Esophagus squamous epithelium (tissue), 5 donors: ENCODE measurements around the gene OGDH. TPM values are rescaled to one million over a fixed set of nuclear protein-coding genes. Genes with fewer than 3 reads are reported as not detected.

ENCODE experiments used
- DNase-seq: peaks from one replicate; lab custom pipeline; 2025; lab: John Stamatoyannopoulos, UW
- H3K27ac ChIP-seq, 4 donors: fragments of 200-600 bp; sonication (generic); one replicate each; pipeline ENCODE4 v1.5.1; 2016 to 2019; ENCODE audit warnings: mild to moderate bottlenecking in 1 of 4
- H3K27me3 ChIP-seq, 4 donors: fragments of 200-600 bp; sonication (generic); 1 replicate in 3 of 4; 2 replicates in 1 of 4; pipeline versions ENCODE4 v1.5.1 to v1.6.0; 2017 to 2021; ENCODE audit warnings: antibody characterized with exemption in 1 of 4
- H3K36me3 ChIP-seq, 3 donors: fragments of 200-600 bp; sonication (generic); one replicate each; pipeline ENCODE4 v1.5.1; 2016 to 2019
- H3K4me1 ChIP-seq, 3 donors: fragments of 200-600 bp; sonication (generic); one replicate each; pipeline ENCODE4 v1.5.1; 2017 to 2019
- H3K4me3 ChIP-seq, 4 donors: fragments of 200-600 bp; sonication (generic); 1 replicate in 3 of 4; 2 replicates in 1 of 4; pipeline ENCODE4 v1.5.1; 2016 to 2019; ENCODE audit warnings: mild to moderate bottlenecking in 2 of 4, moderate library complexity in 1 of 4
- H3K9me3 ChIP-seq, 3 donors: fragments of 200-600 bp; sonication (generic); one replicate each; pipeline ENCODE4 v1.5.1; 2016 to 2019
- POLR2A ChIP-seq, 4 donors: fragments of 450-650 bp; IDR thresholded peaks; one replicate each; pipeline ENCODE4 v1.6.1; 2017; ENCODE audit warnings: antibody characterized with exemption in 4 of 4, mild to moderate bottlenecking in 4 of 4, moderate library complexity in 3 of 4
- WGBS, 2 donors: methylation state at CpG; one replicate each; pipeline ENCODE4 v1.1.5; 2018; 5-methylcytosine and 5-hydroxymethylcytosine counted together
- intact Hi-C: fragments of 100-400 bp; cut with DNase I; formaldehyde crosslinking; loops from one replicate; pipeline ENCODE4 v1.15.0; 2022
- total RNA-seq, 4 donors: library from RNA; depleted of rRNA; stranded (reverse); fragments of >200 nt; gene quantifications; one replicate each; pipeline ENCODE4 v1.1.0, GENCODE V29; 2016
- TF ChIP-seq, protein P1 (sequence below), 6 experiments: fragments of 450-650 bp in 4 of 6; fragments of 200-600 bp in 2 of 6; sonication (generic) in 2 of 6; IDR thresholded peaks; one replicate each; pipeline ENCODE4 v1.5.1; 2016 to 2019; ENCODE audit warnings: antibody characterized with exemption in 6 of 6, mild to moderate bottlenecking in 4 of 6, moderate library complexity in 4 of 6
- donor health status: DM: yes; HTN: yes; CAD: no.

OGDH gene
- total RNA-seq, 4 donors from 2014 or later, result 68.9 to 102 (median 89.5) TPM

DNA sequence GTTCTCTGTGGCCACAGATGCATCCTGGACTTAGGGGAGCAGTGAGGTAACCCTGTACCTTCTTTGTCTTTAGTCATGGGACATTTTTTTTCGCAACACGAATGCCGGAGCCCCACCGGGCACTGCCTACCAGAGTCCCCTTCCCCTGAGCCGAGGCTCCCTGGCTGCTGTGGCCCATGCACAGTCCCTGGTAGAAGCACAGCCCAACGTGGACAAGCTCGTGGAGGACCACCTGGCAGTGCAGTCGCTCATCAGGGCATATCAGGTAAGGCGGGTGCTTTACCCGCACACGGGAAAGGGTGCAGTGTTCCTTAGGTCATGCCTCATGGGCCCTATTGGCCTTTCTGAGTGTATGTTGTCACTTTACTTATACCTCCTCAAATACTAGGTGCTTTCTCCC is 38.8 kb downstream of the OGDH start:
- Histone ChIP-seq H3K36me3 (peaks cover 0 to 56% (median 7%) of the 10 kb centered on the region in 3 donors), H3K4me3 (no peak overlapping the region), H3K4me1 (peaks cover 6 to 7% (median 7%) of the 10 kb centered on the region in 3 donors), H3K9me3 (no peaks in the 10 kb centered on the region), H3K27me3 (no peaks in the 10 kb centered on the region), H3K27ac (no peak overlapping the region)
- no peak for DNase-seq
- 91 to 92% methylated on average over 4 to 8 of the region's 11 CpGs for WGBS, 2 donors
- TF ChIP-seq POLR2A (IDR thresholded peaks at IDR 0.05), result no peak
- TF ChIP-seq, protein P1, sequence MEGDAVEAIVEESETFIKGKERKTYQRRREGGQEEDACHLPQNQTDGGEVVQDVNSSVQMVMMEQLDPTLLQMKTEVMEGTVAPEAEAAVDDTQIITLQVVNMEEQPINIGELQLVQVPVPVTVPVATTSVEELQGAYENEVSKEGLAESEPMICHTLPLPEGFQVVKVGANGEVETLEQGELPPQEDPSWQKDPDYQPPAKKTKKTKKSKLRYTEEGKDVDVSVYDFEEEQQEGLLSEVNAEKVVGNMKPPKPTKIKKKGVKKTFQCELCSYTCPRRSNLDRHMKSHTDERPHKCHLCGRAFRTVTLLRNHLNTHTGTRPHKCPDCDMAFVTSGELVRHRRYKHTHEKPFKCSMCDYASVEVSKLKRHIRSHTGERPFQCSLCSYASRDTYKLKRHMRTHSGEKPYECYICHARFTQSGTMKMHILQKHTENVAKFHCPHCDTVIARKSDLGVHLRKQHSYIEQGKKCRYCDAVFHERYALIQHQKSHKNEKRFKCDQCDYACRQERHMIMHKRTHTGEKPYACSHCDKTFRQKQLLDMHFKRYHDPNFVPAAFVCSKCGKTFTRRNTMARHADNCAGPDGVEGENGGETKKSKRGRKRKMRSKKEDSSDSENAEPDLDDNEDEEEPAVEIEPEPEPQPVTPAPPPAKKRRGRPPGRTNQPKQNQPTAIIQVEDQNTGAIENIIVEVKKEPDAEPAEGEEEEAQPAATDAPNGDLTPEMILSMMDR (IDR thresholded peaks at IDR 0.05), result no peak
- intact Hi-C loops, result no loop called here

DNA sequence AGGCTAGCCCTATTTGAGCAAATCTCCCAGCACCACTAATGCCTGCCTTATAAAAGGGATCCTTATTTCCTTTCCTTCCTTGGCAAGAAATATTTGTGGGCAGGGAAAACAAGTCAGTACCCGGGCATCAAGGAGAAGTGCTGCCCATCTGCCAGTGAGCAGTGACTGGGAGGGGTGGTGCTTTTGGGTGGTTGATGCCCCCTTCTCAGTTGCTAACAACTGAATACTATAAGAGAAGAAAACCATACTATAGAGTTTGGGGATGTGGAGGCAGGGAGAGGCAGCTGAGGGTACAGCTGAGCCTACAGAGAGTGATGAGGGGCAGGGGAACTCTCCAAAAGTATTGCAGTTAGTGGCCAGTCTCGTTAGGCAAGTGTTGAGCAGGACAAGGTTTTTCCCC is 39.3 kb downstream of the OGDH start:
- no peak for DNase-seq
- intact Hi-C loops, result no loop called here
- peaks cover 0 to 60% (median 7%) of the 10 kb centered on the region in 3 donors for H3K36me3 ChIP-seq
- H3K27ac ChIP-seq, result no peak overlapping the region
- 64 to 73% methylated on average over 2 of the region's 2 CpGs for WGBS, 2 donors
- H3K9me3 ChIP-seq, result no peaks in the 10 kb centered on the region
- H3K4me3 ChIP-seq, result no peak overlapping the region
- H3K27me3 ChIP-seq, result no peaks in the 10 kb centered on the region
- peaks cover 1 to 3% (median 3%) of the 10 kb centered on the region in 3 donors for H3K4me1 ChIP-seq
- TF ChIP-seq POLR2A (IDR thresholded peaks at IDR 0.05), result no peak
- TF ChIP-seq, protein P1 (IDR thresholded peaks at IDR 0.05), result no peak

DNA sequence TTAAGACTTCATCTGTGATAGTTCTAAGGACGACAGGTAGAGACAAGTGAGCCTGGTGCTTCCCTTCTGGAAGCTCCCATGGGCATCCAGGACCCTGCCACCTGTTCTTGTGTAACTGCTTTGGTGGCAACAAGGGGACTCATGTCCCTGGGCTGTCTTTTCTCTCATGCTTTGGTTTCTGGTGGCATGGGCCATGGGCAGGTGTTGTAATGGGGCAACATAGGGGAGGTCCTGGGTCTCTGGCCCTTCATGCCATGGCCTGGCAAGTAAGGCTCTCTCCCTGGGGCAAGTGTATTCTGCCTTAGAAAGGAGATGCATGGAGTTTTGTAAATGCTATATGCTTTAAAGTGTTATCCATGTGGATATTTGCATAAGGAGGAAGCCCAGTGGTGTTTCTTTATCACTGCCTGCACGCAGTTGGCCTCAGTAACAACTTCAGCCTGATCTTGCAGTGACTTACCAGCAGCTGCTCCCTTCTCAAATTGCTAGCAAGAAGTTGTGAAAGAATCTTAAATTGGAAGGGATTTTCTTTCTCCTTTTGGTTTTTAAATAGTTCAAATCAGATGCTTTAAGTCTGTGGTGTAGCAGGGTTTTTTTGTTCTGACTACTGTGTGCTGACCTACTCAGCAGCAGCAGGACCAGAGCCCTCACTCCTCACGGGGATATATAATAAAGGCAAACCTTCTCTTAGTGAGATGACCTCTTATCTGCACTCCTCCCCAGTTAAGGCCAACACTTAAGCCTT is 39.9 kb downstream of the OGDH start:
- 87 to 97% methylated on average over 3 of the region's 3 CpGs for WGBS, 2 donors
- Histone ChIP-seq H3K4me3 (no peak overlapping the region), H3K4me1 (no peaks in the 10 kb centered on the region), H3K27me3 (no peaks in the 10 kb centered on the region), H3K27ac (no peak overlapping the region), H3K9me3 (no peaks in the 10 kb centered on the region), H3K36me3 (peaks cover 0 to 67% (median 7%) of the 10 kb centered on the region in 3 donors)
- no peak for DNase-seq
- intact Hi-C loops, result no loop called here
- TF ChIP-seq, protein P1 (IDR thresholded peaks at IDR 0.05), result no peak
- no peak for TF ChIP-seq POLR2A (IDR thresholded peaks at IDR 0.05)

DNA sequence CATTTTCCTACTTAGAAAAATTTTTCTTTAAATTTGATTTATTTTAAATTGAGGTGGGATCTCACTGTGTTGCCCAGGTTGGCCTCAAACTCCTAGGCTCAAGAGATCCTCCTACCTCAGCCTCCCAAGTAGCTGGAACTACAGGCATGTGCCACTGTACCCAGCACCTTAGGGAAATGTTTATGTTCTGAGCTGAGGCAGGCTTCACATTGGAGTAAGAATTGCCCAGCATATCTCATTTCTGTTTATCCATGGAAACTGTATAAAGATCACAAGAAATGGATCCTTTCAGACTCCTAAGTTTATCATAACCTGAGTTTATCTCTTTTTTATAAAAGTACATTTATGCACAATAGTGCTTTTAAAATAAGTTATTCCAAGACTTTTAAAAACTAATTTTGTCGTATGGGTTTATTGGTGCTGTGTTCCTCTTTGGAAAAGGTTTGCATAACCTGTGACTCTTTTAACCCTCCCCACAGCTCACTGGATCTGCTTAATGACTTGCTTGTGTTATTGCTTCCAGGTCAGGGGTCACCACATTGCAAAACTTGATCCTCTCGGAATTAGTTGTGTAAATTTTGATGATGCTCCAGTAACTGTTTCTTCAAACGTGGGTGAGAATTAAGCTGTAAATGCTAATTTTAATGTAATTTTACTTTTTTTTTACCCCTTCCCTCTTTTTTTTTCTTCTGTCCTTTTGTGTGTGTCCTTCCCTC is 40.7 kb downstream of the OGDH start:
- no peaks in the 10 kb centered on the region for H3K4me1 ChIP-seq
- H3K9me3 ChIP-seq, result no peaks in the 10 kb centered on the region
- H3K36me3 ChIP-seq, result peaks cover 0 to 74% (median 7%) of the 10 kb centered on the region in 3 donors
- 75 to 80% methylated on average over 3 of the region's 3 CpGs for WGBS, 2 donors
- H3K4me3 ChIP-seq, result no peak overlapping the region
- DNase-seq, result no peak
- TF ChIP-seq, protein P1 (IDR thresholded peaks at IDR 0.05), result no peak
- intact Hi-C loops, result no loop called here
- H3K27me3 ChIP-seq, result no peaks in the 10 kb centered on the region
- no peak overlapping the region for H3K27ac ChIP-seq
